H4 (cell line): Measurements from ENCODE around the gene KRTAP5-5. TPM values are rescaled to one million over a fixed set of nuclear protein-coding genes. Genes with fewer than 3 reads are reported as not detected.
"Not testable (repeated sequence)": the region's sequence is repeated elsewhere in the genome, so short reads cannot be mapped to it uniquely, and the experiment has no call there.

Experiments
- DNase-seq: peaks from one replicate; pipeline ENCODE4 v3.0.0-alpha.2; 2015; ENCODE audit warnings: low spot score
- total RNA-seq: library from RNA; depleted of rRNA; stranded (reverse); fragments of >200 nt; shearing (Covaris generic); gene quantifications from 2 replicates; pipeline ENCODE4 v1.2.3, GENCODE V29; 2014

KRTAP5-5 gene
- total RNA-seq, 1 experiment from 2014 or later = not detected

- DNase-seq = not testable (repeated sequence)
These were observed 22.3 kb upstream of the KRTAP5-5 start for GRCh38 chr11:1607156-1607845.

- not testable (repeated sequence) for DNase-seq
These were observed 21.7 kb upstream of the KRTAP5-5 start for GRCh38 chr11:1607901-1608300.

GRCh38 chr11:1608363-1608762 lies 21.2 kb upstream of the KRTAP5-5 start, which contains the start of gene KRTAP5-3:
Gene KRTAP5-3, minus strand, starts transcription at chr11:1608463. Its CDS starts 78 bp downstream, at chr11:1608385.
- no peak for DNase-seq

- DNase-seq = no peak
These were observed 11.3 kb upstream of the KRTAP5-5 start for GRCh38 chr11:1618231-1618630.

- peak; percentile 65 for DNase-seq
These were observed 10.1 kb upstream of the KRTAP5-5 start for GRCh38 chr11:1619449-1619848.

- DNase-seq = no peak
These were observed 7.5 kb upstream of the KRTAP5-5 start, which contains the start of gene KRTAP5-4 for GRCh38 chr11:1622086-1622485. Gene KRTAP5-4, minus strand, starts transcription at chr11:1622138. Its CDS starts 45 bp downstream, at chr11:1622093.

GRCh38 chr11:1623716-1624115 lies 5.9 kb upstream of the KRTAP5-5 start:
- DNase-seq = no peak

GRCh38 chr11:1624621-1625020 lies 5.0 kb upstream of the KRTAP5-5 start:
- no peak for DNase-seq

- no peak for DNase-seq
These were observed 4.0 kb upstream of the KRTAP5-5 start for GRCh38 chr11:1625541-1625940.

- DNase-seq = peak; percentile 51
These were observed 859 bp upstream of the KRTAP5-5 start for GRCh38 chr11:1628506-1629325.

GRCh38 chr11:1630271-1630670 lies 696 bp downstream of the KRTAP5-5 start:
- no peak for DNase-seq

GRCh38 chr11:1631066-1631568 lies 1.5 kb downstream of the KRTAP5-5 start:
- no peak for DNase-seq

GRCh38 chr11:1632053-1632714 lies 2.6 kb downstream of the KRTAP5-5 start:
- no peak for DNase-seq

- DNase-seq = no peak
These were observed 4.3 kb downstream of the KRTAP5-5 start for GRCh38 chr11:1633864-1634263.

- DNase-seq = no peak
These were observed 6.8 kb downstream of the KRTAP5-5 start for GRCh38 chr11:1636291-1636950.

GRCh38 chr11:1637628-1638027 lies 8.1 kb downstream of the KRTAP5-5 start:
- no peak for DNase-seq

GRCh38 chr11:1638344-1638743 lies 8.8 kb downstream of the KRTAP5-5 start:
- DNase-seq = no peak

- no peak for DNase-seq
These were observed 9.6 kb downstream of the KRTAP5-5 start for GRCh38 chr11:1639102-1639620.

- no peak for DNase-seq
These were observed 10.1 kb downstream of the KRTAP5-5 start for GRCh38 chr11:1639666-1640065.

GRCh38 chr11:1640076-1640946 lies 10.7 kb downstream of the KRTAP5-5 start:
- peak; percentile 41 for DNase-seq
